Measurements from ENCODE around the gene PRKAR1A. TPM values are rescaled to one million over a fixed set of nuclear protein-coding genes. Genes with fewer than 3 reads are reported as not detected.

Gene PRKAR1A
- total and polyA plus RNA-seq, 2 of the 8 experiments (the other 6 are each of a cell fraction or from before 2014, with no cell fraction given): 39.3 to 149 TPM

GRCh38 chr17:68499587-68499986 lies 12.6 kb upstream of the PRKAR1A start:
- Histone ChIP-seq H2BK15ac (ENCODE audit: low read length) (no peak overlapping the region), H3K36me3 (ENCODE audit: control insufficient read depth in 2 of 4, insufficient read depth in 4 of 4, low read length in 3 of 4) (no peaks in the 10 kb centered on the region), H3K4me3 (ENCODE audit: extremely low read depth in 1 of 4, insufficient read depth in 2 of 4, low read depth in 3 of 4, low read length in 4 of 4) (no peak overlapping the region), H4K8ac (ENCODE audit: extremely low read depth, insufficient read depth, low read length) (no peak overlapping the region), H3K27me3 (replicated peaks in 1 of 4; ENCODE audit: control insufficient read depth in 3 of 4, extremely low read depth in 1 of 4, insufficient read depth in 3 of 4, low read length in 3 of 4) (no peaks in the 10 kb centered on the region), H2AK5ac (ENCODE audit: low read depth, low read length) (no peak overlapping the region), H3K4me2 (ENCODE audit: insufficient read depth in 1 of 2, low read depth in 2 of 2, low read length in 2 of 2) (no peak overlapping the region), H3K79me2 (ENCODE audit: control insufficient read depth in 1 of 2, insufficient read depth in 2 of 2, low read length in 2 of 2) (no peaks in the 10 kb centered on the region), H3K14ac (ENCODE audit: insufficient read length) (no peak overlapping the region), H4K20me1 (replicated peaks in 1 of 2; ENCODE audit: control insufficient read depth in 1 of 2, insufficient read depth in 2 of 2, low read length in 2 of 2) (no peaks in the 10 kb centered on the region), H3K23me2 (ENCODE audit: low read depth, low read length) (no peaks in the 10 kb centered on the region), H3K9me3 (ENCODE audit: insufficient read depth in 2 of 2, low read depth in 1 of 2, low read length in 1 of 2) (peaks cover 0 to 5% of the 10 kb centered on the region in 2 experiments; a peak in 1 of 4 replicates), H2AFZ (ENCODE audit: low read length) (no peak overlapping the region), H2BK20ac (ENCODE audit: low read length) (no peak overlapping the region), H2BK12ac (ENCODE audit: low read depth, low read length) (no peak overlapping the region), H3K23ac (ENCODE audit: insufficient read length) (no peak overlapping the region), H3K18ac (ENCODE audit: extremely low read depth, low read length) (no peak overlapping the region), H4K91ac (replicated peaks; ENCODE audit: insufficient read length, low read length) (no peak overlapping the region), H3K4me1 (replicated peaks in 1 of 4; ENCODE audit: control insufficient read depth in 3 of 4, insufficient read depth in 4 of 4, low read length in 3 of 4) (no peaks in the 10 kb centered on the region), H2BK120ac (replicated peaks; ENCODE audit: low read depth, low read length) (no peak overlapping the region), H3K56ac (replicated peaks; ENCODE audit: insufficient read length, low read depth, low read length) (no peak overlapping the region), H2BK5ac (ENCODE audit: low read depth, low read length) (no peak overlapping the region), H3K79me1 (ENCODE audit: low read depth, low read length) (no peaks in the 10 kb centered on the region), H3K9ac (replicated peaks in 1 of 4; ENCODE audit: extremely low read depth in 1 of 4, low read depth in 3 of 4, low read length in 3 of 4) (no peak overlapping the region), H4K5ac (ENCODE audit: insufficient read length, low read depth, low read length) (no peak overlapping the region), H3K4ac (replicated peaks; ENCODE audit: insufficient read length, low read depth, low read length) (no peak overlapping the region), H3K27ac (ENCODE audit: low read depth, low read length) (no peak overlapping the region)
- ChIA-PET CTCF (ENCODE audit: partially characterized antibody) (interaction anchor here (0.9 to 1.2 kb wide), 2 partner anchors 15 to 300 kb away, joined by 3 read pairs; no protein-coding TSS in a partner anchor), POLR2A (ENCODE audit: partially characterized antibody) (no interaction called here)
- WGBS, 2 experiments (ENCODE audit: extremely low coverage in 1 of 2, insufficient coverage in 1 of 2, insufficient read length in 1 of 2, insufficient replicate concordance in 2 of 2, low coverage in 1 of 2, low lambda C conversion rate in 2 of 2, missing lambda C conversion rate in 1 of 2): 86% methylated on average over 5 of the region's 5 CpGs; no CpG with 5 or more reads in 1 of the 2 experiments
- DNase-seq (ENCODE audit: low read depth in 1 of 2, low spot score in 2 of 2) (no peak), FAIRE-seq (no peak)
- TF ChIP-seq BRCA1 (IDR thresholded peaks at IDR 0.05; ENCODE audit: low read depth, low read length) (no peak), TCF12 (IDR thresholded peaks at IDR 0.05; ENCODE audit: low read depth, low read length) (no peak), PHF8 (conservative IDR thresholded peaks at IDR 0.05; ENCODE audit: low read depth, low read length) (no peak), FOSL1 (IDR thresholded peaks at IDR 0.05; ENCODE audit: insufficient read depth, low read depth, low read length) (no peak), SP1 (IDR thresholded peaks at IDR 0.05; ENCODE audit: low read depth, low read length) (no peak), YY1 (IDR thresholded peaks at IDR 0.05; ENCODE audit: low read depth, low read length) (no peak), E2F6 (IDR thresholded peaks at IDR 0.05) (no peak), GTF2F1 (IDR thresholded peaks at IDR 0.05; ENCODE audit: borderline replicate concordance, low read depth, low read length) (no peak), CHD1 (IDR thresholded peaks at IDR 0.05; ENCODE audit: low read depth, low read length) (no peak), MAFK (IDR thresholded peaks at IDR 0.05; ENCODE audit: low read depth, low read length) (no peak), HDAC2 (IDR thresholded peaks at IDR 0.05; ENCODE audit: borderline replicate concordance in 1 of 2, low read depth in 2 of 2, low read length in 2 of 2) (no peak)
